ENCODE measurements around the gene MBNL2. TPM values are rescaled to one million over a fixed set of nuclear protein-coding genes. Genes with fewer than 3 reads are reported as not detected.
A peak's percentile ranks its signal among the peaks of the same experiment; 100 is the strongest.

MBNL2 gene
- total and polyA plus RNA-seq, 2 of the 13 experiments (the other 11 are each of a cell fraction or from before 2014, with no cell fraction given) = 30.8 to 59.0 TPM

- DNase-seq (ENCODE audit: low spot score) (no peak), ATAC-seq (no peak), FAIRE-seq (no peak)
- no peaks in the 10 kb centered on the region for H3K79me2 ChIP-seq (ENCODE audit: insufficient read depth, low read length)
- in situ Hi-C loops (cut with HindIII; ENCODE audit: extremely low pct_ligation_motif_present, low pct_unique_long_range_greater_than_20kb) (no loop called here), intact Hi-C loops (cut with micrococcal nuclease; ENCODE audit: unreplicated experiment) (no loop called here)
- no peak overlapping the region for H2AFZ ChIP-seq (ENCODE audit: low read length)
- no TSS peak for BruUV-seq (replicated peaks)
- no peaks in the 10 kb centered on the region for H3K9me3 ChIP-seq (ENCODE audit: low read length)
- POLR2A ChIA-PET = no interaction called here
- no peaks in the 10 kb centered on the region for H4K20me1 ChIP-seq (ENCODE audit: insufficient read depth, low read length)
- no peak overlapping the region for H3K27ac ChIP-seq (ENCODE audit: extremely low read length, insufficient read depth, low read length)
- TF ChIP-seq ZNF124 (CRISPR knock-in tag; IDR thresholded peaks at IDR 0.05) (no peak), ZZZ3 (CRISPR knock-in tag; IDR thresholded peaks at IDR 0.05; ENCODE audit: borderline replicate concordance) (no peak), RBM22 (optimal IDR thresholded peaks at IDR 0.05; ENCODE audit: low read length) (peak; percentile 78)
- H3K36me3 ChIP-seq (replicated peaks in 1 of 2; ENCODE audit: control insufficient read depth in 1 of 2, insufficient read depth in 2 of 2, low read length in 2 of 2) = peaks cover 26 to 76% of the 10 kb centered on the region in 2 experiments
- H3K4me3 ChIP-seq (replicated peaks in 1 of 3; ENCODE audit: insufficient read depth in 1 of 3, low read depth in 2 of 3, low read length in 3 of 3) = no peak overlapping the region
- H3K9ac ChIP-seq (ENCODE audit: insufficient read depth, low read depth, low read length) = no peak overlapping the region
- H3K4me1 ChIP-seq (ENCODE audit: insufficient read depth, low read length) = no peaks in the 10 kb centered on the region
- CTCF ChIA-PET (ENCODE audit: low intra/inter-chr PET ratio, low total read pairs) = no interaction called here
- no peaks in the 10 kb centered on the region for H3K27me3 ChIP-seq (ENCODE audit: control insufficient read depth in 1 of 2, insufficient read depth in 2 of 2, low read length in 2 of 2)
- no peak overlapping the region for H3K4me2 ChIP-seq (ENCODE audit: low read depth, low read length)
These were observed 130.7 kb downstream of the MBNL2 start for GRCh38 chr13:97352815-97353214.

- Histone ChIP-seq H3K9ac (ENCODE audit: insufficient read depth, low read depth, low read length) (no peak overlapping the region), H3K9me3 (ENCODE audit: low read length) (no peaks in the 10 kb centered on the region), H3K36me3 (replicated peaks in 1 of 2; ENCODE audit: control insufficient read depth in 1 of 2, insufficient read depth in 2 of 2, low read length in 2 of 2) (peaks cover 20 to 65% of the 10 kb centered on the region in 2 experiments), H4K20me1 (ENCODE audit: insufficient read depth, low read length) (no peaks in the 10 kb centered on the region), H2AFZ (ENCODE audit: low read length) (no peak overlapping the region), H3K27ac (ENCODE audit: extremely low read length, insufficient read depth, low read length) (no peak overlapping the region), H3K79me2 (ENCODE audit: insufficient read depth, low read length) (no peaks in the 10 kb centered on the region), H3K4me1 (ENCODE audit: insufficient read depth, low read length) (no peaks in the 10 kb centered on the region), H3K27me3 (ENCODE audit: control insufficient read depth in 1 of 2, insufficient read depth in 2 of 2, low read length in 2 of 2) (no peaks in the 10 kb centered on the region), H3K4me2 (ENCODE audit: low read depth, low read length) (no peak overlapping the region), H3K4me3 (replicated peaks in 1 of 3; ENCODE audit: insufficient read depth in 1 of 3, low read depth in 2 of 3, low read length in 3 of 3) (no peak overlapping the region)
- no peak for DNase-seq (ENCODE audit: low spot score)
- ChIA-PET CTCF (ENCODE audit: low intra/inter-chr PET ratio, low total read pairs) (no interaction called here), POLR2A (no interaction called here)
- intact Hi-C loops (cut with micrococcal nuclease; ENCODE audit: unreplicated experiment) = no loop called here
- no TSS peak for BruUV-seq (replicated peaks)
- 95% methylated on average over 4 of the region's 4 CpGs for WGBS (ENCODE audit: low lambda C conversion rate)
- no peak for ATAC-seq
- in situ Hi-C loops (cut with HindIII; ENCODE audit: extremely low pct_ligation_motif_present, low pct_unique_long_range_greater_than_20kb) = no loop called here
- FAIRE-seq = no peak
- TF ChIP-seq SMAD1 (CRISPR knock-in tag; IDR thresholded peaks at IDR 0.05; ENCODE audit: borderline replicate concordance, low read depth) = no peak
- TF ChIP-seq POLR2AphosphoS5 (IDR thresholded peaks at IDR 0.05; ENCODE audit: low read depth, low read length) = no peak
- no peak for TF ChIP-seq SMARCC2 (IDR thresholded peaks at IDR 0.05)
- no peak for TF ChIP-seq DMAP1 (CRISPR knock-in tag; IDR thresholded peaks at IDR 0.05)
- no peak for TF ChIP-seq JARID2 (CRISPR knock-in tag; IDR thresholded peaks at IDR 0.05; ENCODE audit: insufficient replicate concordance)
- TF ChIP-seq HINFP (CRISPR knock-in tag; IDR thresholded peaks at IDR 0.05; ENCODE audit: low read depth) = no peak
- no peak for TF ChIP-seq ZNF383 (CRISPR knock-in tag; IDR thresholded peaks at IDR 0.05; ENCODE audit: borderline replicate concordance)
- no peak for TF ChIP-seq HNF4G (IDR thresholded peaks at IDR 0.05; ENCODE audit: borderline replicate concordance, low read depth, low read length)
- no peak for TF ChIP-seq HNF4G (CRISPR knock-in tag; IDR thresholded peaks at IDR 0.05; ENCODE audit: borderline replicate concordance, low read depth)
- no peak for TF ChIP-seq IRF1 (CRISPR knock-in tag; IDR thresholded peaks at IDR 0.05; ENCODE audit: low read depth)
- TF ChIP-seq MAZ (IDR thresholded peaks at IDR 0.05; ENCODE audit: borderline replicate concordance, low read depth, low read length) = no peak
- no peak for TF ChIP-seq MAZ (CRISPR knock-in tag; IDR thresholded peaks at IDR 0.05; ENCODE audit: low read depth)
These were observed 132.0 kb downstream of the MBNL2 start for GRCh38 chr13:97353927-97354675.
